Activated T-helper 9 cell treated with anti-CD3 and anti-CD28 coated beads, Interleukin-2, amount 50 U/mL, for 16 hours (primary cell): ENCODE data around the gene PCDHB13.
"Not testable (repeated sequence)": the region's sequence is repeated elsewhere in the genome, so short reads cannot be mapped to it uniquely, and the experiment has no call there.

Experiments used
- DNase-seq: peaks from one replicate; pipeline ENCODE4 v3.0.0-alpha.2; 2020; ENCODE audit warnings: low read depth

PCDHB13 gene

DNA sequence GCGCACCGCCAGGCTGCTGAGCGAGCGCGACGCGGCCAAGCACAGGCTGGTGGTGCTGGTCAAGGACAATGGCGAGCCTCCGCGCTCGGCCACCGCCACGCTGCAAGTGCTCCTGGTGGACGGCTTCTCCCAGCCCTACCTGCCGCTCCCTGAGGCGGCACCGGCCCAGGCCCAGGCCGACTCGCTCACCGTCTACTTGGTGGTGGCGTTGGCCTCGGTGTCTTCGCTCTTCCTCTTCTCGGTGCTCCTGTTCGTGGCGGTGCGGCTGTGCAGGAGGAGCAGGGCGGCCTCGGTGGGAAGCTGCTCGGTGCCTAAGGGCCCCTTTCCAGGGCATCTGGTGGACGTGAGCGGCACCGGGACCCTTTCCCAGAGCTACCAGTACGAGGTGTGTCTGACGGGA, 12.1 kb upstream of the PCDHB13 start:
- not testable (repeated sequence) for DNase-seq

DNA sequence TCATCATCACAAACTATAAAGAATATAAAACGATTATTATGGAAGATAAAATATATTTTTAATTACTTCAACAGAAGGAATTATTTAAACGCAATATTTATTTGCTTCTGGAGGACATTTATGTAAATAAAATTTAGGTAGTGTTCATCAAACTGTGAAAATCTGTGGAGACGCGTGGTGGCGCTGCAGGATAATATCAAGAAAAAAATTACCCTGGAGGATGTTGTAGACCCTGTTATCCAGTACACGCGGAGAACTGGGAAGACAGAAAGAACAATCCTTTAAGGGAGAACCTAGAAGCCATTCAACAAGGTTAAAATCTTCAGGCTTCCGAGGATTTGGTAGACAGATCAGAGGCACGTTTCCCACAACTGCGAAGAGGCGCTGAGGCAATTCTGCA, 5.2 kb upstream of the PCDHB13 start, which contains the start of gene PCDHB12:
PCDHB12 (plus strand) TSS at position 242 of the 400 bp plus-strand sequence. CDS start 189 bp downstream, outside the sequence.
- DNase-seq: no peak

DNA sequence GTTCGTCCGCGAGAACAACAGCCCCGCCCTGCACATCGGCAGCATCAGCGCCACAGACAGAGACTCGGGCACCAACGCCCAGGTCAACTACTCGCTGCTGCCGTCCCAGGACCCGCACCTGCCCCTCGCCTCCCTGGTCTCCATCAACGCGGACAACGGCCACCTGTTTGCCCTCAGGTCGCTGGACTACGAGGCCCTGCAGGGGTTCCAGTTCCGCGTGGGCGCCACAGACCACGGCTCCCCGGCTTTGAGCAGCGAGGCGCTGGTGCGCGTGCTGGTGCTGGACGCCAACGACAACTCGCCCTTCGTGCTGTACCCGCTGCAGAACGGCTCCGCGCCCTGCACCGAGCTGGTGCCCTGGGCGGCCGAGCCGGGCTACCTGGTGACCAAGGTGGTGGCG, 3.4 kb upstream of the PCDHB13 start:
- DNase-seq: not testable (repeated sequence)

DNA sequence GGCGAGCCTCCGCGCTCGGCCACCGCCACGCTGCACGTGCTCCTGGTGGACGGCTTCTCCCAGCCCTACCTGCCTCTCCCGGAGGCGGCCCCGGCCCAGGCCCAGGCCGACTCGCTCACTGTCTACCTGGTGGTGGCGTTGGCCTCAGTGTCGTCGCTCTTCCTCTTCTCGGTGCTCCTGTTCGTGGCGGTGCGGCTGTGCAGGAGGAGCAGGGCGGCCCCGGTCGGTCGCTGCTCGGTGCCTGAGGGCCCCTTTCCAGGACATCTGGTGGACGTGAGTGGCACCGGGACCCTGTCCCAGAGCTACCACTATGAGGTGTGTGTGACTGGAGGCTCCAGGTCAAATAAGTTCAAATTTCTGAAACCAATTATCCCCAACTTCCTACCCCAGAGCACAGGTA, 2.9 kb upstream of the PCDHB13 start:
- DNase-seq: not testable (repeated sequence)

DNA sequence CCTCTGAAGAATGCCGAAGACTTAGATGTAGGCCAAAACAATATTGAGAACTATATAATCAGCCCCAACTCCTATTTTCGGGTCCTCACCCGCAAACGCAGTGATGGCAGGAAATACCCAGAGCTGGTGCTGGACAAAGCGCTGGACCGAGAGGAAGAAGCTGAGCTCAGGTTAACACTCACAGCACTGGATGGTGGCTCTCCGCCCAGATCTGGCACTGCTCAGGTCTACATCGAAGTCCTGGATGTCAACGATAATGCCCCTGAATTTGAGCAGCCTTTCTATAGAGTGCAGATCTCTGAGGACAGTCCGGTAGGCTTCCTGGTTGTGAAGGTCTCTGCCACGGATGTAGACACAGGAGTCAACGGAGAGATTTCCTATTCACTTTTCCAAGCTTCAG, 864 bp downstream of the PCDHB13 start:
- not testable (repeated sequence) for DNase-seq

DNA sequence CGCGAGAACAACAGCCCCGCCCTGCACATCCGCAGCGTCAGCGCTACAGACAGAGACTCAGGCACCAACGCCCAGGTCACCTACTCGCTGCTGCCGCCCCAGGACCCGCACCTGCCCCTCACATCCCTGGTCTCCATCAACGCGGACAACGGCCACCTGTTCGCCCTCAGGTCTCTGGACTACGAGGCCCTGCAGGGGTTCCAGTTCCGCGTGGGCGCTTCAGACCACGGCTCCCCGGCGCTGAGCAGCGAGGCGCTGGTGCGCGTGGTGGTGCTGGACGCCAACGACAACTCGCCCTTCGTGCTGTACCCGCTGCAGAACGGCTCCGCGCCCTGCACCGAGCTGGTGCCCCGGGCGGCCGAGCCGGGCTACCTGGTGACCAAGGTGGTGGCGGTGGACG, 1.8 kb downstream of the PCDHB13 start:
- DNase-seq: not testable (repeated sequence)

DNA sequence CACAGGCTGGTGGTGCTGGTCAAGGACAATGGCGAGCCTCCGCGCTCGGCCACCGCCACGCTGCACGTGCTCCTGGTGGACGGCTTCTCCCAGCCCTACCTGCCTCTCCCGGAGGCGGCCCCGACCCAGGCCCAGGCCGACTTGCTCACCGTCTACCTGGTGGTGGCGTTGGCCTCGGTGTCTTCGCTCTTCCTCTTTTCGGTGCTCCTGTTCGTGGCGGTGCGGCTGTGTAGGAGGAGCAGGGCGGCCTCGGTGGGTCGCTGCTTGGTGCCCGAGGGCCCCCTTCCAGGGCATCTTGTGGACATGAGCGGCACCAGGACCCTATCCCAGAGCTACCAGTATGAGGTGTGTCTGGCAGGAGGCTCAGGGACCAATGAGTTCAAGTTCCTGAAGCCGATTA, 2.3 kb downstream of the PCDHB13 start:
- not testable (repeated sequence) for DNase-seq

DNA sequence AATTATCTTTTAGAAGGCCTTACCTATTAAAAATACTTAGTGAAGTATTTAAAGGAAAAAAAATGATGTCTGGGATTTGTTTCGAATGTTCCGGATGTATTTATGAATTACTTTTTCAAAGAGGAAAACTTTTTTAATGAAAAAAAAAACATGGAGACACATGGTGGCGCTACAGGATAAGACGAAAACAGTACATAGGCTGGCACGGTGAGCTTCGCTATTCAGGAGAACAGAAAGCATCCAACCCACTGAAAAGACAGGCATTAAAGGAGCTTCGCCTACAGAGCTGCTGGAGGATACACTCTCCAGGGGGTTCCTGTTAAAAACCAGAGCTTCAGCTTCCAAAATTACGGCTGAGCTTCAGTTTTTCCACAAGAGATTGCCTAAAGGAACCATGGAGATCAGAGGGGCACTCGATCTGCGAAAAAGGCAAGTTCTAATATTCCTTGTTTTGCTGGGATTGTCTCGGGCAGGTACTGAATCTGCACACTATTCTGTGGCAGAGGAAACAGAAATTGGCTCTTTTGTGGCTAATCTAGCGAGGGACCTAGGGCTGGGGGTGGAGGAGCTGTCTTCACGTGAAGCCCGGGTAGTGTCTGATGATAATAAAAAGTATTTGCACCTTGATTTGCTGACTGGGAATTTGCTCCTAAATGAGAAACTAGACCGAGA, 9.5 kb downstream of the PCDHB13 start, which contains the start of gene PCDHB14:
PCDHB14 (plus strand) TSS at position 232 of the 672 bp plus-strand sequence; CDS start at position 395, 163 bp downstream.
- DNase-seq: no peak

DNA sequence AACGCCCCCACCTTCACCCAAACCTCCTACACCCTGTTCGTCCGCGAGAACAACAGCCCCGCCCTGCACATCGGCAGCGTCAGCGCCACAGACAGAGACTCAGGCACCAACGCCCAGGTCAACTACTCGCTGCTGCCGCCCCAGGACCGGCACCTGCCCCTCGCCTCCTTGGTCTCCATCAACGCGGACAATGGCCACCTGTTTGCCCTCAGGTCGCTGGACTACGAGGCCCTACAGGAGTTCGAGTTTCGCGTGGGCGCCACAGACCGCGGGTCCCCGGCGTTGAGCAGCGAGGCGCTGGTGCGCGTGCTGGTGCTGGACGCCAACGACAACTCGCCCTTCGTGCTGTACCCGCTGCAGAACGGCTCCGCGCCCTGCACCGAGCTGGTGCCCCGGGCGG, 11.1 kb downstream of the PCDHB13 start:
- not testable (repeated sequence) for DNase-seq

DNA sequence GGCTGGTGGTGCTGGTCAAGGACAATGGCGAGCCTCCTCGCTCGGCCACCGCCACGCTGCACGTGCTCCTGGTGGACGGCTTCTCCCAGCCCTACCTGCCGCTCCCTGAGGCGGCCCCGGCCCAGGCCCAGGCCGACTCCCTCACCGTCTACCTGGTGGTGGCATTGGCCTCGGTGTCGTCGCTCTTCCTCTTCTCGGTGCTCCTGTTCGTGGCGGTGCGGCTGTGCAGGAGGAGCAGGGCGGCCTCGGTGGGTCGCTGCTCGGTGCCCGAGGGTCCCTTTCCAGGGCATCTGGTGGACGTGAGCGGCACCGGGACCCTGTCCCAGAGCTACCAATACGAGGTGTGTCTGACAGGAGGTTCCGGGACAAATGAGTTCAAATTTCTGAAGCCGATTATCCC, 11.7 kb downstream of the PCDHB13 start:
- DNase-seq: not testable (repeated sequence)

DNA sequence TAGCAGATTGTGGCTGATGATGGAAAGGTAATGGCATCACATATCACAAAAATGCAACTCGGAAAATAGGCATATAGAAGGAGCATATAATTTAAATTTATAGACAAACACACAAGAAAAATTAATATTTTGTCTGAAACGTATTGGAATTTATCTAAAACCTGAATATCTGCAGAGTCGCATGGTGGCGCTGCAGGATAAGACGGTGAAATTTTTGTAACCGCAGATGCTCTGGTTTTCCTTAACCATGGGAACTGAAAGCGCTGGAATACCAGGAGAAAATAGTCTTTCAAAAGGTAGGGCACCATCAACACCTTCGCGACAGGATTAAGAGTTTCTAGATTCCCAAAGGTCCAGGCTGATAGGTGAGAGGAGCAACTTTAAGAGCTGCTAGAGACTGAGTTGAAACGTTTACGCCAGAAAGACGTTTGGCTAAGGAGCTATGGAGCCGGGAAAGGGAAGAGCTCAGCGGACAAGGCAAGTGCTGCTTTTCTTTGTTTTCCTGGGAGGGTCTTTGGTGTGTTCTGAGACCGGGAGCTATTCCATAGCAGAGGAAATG, 20.5 kb downstream of the PCDHB13 start:
- DNase-seq: no peak

DNA sequence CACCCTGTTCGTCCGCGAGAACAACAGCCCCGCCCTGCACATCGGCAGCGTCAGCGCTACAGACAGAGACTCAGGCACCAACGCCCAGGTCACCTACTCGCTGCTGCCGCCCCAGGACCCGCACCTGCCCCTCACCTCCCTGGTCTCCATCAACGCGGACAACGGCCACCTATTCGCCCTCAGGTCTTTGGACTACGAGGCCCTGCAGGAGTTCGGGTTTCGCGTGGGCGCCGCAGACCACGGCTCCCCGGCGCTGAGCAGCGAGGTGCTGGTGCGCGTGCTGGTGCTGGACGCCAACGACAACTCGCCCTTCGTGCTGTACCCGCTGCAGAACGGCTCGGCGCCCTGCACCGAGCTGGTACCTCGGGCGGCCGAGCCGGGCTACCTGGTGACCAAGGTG, 22.2 kb downstream of the PCDHB13 start:
- not testable (repeated sequence) for DNase-seq

DNA sequence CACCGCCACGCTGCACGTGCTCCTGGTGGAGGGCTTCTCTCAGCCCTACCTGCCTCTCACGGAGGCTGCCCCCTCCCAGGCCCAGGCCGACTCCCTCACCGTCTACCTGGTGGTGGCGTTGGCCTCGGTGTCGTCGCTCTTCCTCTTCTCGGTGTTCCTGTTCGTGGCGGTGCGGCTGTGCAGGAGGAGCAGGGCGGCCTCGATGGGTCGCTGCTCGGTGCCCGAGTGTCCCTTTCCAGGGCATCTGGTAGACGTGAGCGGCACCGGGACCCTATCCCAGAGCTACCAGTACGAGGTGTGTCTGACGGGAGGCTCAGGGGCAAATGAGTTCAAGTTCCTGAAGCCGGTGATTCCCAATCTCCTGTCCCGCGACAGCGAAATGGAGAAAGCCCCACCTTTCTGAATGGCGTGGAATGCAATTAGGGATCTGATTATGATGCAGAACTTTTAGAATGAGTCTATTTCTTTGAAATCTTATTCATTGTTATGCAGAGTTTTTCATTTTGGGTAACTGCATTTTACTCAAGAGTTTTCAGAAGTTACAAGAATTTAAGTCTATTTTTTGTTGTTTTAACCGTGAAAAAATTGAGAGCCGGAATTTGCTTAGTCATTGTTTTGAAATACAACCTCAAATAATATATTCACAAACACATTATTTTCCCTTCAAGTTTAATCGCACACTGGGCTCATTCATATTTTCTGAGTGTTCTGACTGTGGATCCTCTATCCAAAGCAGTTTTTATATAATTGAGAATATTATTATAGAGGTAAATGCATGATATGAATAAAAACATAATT, 23.0 kb downstream of the PCDHB13 start:
- no peak for DNase-seq

DNA sequence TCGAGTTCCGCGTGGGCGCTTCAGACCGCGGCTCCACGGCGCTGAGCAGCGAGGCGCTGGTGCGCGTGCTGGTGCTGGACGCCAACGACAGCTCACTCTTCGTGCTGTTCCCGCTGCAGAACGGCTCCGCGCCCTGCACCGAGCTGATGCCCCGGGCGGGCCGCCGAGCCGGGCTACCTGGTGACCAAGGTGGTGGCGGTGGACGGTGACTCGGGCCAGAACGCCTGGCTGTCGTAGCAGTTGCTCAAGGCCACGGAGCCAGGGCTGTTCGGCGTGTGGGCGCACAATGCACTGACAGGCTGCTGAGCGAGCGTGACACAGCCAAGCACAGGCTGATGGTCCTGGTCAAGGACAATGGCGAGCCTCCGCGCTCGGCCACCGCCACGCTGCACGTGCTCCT, 27.8 kb downstream of the PCDHB13 start:
- DNase-seq: no peak

DNA sequence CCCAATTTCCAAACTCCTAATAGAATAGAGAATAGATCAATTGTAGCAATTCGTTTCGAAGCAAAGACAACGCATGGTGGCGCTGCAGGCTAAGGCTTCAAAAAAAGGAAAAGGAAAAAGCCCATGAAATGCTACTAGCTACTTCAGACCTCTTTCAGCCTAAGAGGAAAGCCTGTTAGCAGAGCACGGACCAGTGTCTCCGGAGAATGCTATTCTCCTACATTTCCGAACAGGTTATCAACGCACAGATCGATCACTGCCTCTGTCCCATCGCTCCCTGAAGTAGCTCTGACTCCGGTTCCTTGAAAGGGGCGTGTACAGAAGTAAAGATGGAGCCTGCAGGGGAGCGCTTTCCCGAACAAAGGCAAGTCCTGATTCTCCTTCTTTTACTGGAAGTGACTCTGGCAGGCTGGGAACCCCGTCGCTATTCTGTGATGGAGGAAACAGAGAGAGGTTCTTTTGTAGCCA, 31.6 kb downstream of the PCDHB13 start, which contains the start of gene PCDHB15:
PCDHB15 (plus strand) TSS at position 146 of the 468 bp plus-strand sequence; CDS start at position 330, 184 bp downstream.
- no peak for DNase-seq

DNA sequence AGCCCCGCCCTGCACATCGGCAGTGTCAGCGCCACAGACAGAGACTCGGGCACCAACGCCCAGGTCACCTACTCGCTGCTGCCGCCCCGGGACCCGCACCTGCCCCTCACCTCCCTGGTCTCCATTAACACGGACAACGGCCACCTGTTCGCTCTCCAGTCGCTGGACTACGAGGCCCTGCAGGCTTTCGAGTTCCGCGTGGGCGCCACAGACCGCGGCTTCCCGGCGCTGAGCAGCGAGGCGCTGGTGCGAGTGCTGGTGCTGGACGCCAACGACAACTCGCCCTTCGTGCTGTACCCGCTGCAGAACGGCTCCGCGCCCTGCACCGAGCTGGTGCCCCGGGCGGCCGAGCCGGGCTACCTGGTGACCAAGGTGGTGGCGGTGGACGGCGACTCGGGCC, 33.3 kb downstream of the PCDHB13 start:
- not testable (repeated sequence) for DNase-seq

DNA sequence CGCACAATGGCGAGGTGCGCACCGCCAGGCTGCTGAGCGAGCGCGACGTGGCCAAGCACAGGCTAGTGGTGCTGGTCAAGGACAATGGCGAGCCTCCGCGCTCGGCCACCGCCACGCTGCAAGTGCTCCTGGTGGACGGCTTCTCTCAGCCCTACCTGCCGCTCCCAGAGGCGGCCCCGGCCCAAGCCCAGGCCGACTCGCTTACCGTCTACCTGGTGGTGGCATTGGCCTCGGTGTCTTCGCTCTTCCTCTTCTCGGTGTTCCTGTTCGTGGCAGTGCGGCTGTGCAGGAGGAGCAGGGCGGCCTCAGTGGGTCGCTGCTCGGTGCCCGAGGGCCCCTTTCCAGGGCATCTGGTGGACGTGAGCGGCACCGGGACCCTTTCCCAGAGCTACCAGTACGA, 33.7 kb downstream of the PCDHB13 start:
- DNase-seq: not testable (repeated sequence)

DNA sequence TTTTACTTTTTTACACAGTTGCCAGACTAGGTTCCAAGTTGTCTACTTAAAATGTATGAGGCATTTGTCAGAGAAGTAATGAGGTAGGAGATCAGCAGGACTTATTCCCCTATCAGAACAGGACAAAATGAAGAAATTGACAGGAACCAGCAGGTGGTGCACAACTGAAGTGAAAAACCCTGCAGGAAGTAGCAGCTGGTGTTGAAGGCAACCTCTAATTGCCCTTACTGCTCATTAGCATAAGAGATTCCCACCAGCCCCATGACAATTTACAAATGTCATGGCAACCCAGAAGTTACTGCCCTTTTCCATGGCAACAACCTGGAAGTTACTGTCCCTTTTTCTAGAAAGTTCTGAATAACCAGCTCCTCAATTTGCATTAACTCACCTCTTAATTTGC, 36.9 kb downstream of the PCDHB13 start:
- DNase-seq: no peak

DNA sequence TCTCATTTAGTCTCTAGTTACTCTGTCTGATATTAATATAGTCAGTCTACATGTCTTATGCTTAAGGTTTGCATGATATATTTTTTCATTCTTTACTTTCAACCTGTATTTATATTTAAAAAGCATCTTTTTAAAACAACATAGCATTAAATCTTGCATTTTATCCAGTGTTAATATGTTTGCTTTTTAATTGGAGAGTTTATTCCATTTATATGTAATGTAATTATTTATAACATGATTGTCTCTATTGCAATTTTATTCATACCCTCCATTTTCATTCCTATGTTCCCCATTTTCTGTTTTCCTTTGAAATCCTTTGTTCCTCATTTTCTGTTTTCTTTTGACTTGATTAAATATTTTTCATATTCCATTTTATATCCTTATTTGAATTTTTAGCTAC, 44.7 kb downstream of the PCDHB13 start:
- no peak for DNase-seq

DNA sequence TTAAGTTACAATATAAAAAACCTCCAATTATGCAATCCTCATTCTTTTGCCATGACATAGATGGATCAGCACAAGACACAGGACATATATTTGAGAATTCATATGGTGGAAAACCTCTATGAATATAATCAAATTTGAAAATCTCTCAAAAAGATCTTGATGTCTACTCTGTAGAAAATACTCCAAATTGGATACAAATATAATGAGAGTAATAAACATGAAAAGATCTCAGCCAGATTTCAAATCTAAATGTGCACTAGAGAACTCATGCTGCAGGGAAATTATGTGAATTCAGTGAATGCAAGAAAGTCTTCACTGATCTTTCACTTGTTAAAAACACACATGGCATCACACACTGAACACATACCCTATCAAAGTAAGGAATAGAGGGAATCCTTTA, 45.2 kb downstream of the PCDHB13 start:
- DNase-seq: no peak

DNA sequence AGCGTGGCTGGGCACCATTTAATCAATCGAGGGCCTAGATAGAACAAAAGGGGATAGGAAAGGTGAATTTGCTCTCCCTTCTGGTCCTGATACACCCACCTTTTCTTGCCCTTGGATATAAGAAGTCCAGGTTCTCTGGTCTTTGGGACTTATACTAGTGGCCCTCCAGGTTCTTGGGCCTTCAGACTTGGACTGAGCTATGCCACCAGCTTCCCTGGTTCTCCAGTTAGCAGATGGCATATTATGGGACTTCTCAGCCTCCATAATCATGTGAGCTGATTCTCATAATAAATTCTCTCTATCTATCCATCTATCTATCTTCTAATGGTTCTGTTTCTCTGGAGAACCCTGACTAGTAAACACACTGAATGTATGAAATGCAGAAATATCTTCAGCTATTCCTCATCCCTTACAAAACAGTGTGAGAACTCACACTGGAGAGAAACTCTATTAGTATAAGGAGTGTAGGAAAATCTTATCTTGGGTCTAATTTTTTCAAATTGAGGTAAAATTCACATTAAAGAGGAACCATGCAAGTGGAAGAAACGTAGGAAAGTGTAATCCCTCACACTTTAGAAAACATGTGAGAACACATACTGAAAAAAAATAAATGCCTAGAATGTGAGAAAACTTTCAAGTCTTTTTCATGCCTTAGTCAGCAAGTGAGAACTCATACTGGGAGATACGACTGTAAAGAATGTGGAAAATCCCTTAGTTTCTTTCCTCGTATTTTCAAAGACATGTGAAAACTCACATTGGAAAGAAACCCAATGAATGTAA, 46.9 kb downstream of the PCDHB13 start:
- DNase-seq: no peak

DNA sequence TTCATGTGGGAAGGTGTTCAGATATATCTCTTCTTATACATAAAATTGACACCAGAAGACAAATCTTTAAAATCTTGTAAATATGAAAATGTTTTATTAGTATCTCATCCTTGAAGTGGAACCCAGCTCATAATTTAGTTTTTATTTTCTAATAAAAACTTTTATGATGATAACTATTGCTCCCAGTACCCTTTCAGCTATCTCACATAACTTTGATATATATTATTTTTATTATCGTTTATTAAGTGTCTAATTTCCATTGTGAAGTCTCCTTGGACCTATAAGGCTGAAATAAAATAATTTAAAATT, 47.5 kb downstream of the PCDHB13 start:
- DNase-seq: no peak
